ENCODE data around the gene DBP. TPM values are rescaled to one million over a fixed set of nuclear protein-coding genes. Genes with fewer than 3 reads are reported as not detected.

Gene DBP
- polyA plus RNA-seq, 1 experiment, result 5.3 TPM

- Histone ChIP-seq H3K4me3 (ENCODE audit: low read depth, low read length) (no peak within 1 kb of the TSS), H3K27me3 (ENCODE audit: control insufficient read depth, insufficient read depth, low read length) (no peaks in the 10 kb centered on the region), H3K36me3 (ENCODE audit: control insufficient read depth, insufficient read depth, low read length) (peaks cover 26% of the 10 kb centered on the region)
- ChIA-PET POLR2A (interaction anchor here (0.7 kb wide), 1 partner anchor 9 kb away, joined by 5 read pairs; no protein-coding TSS in a partner anchor), CTCF (interaction anchor here (0.8 to 1.1 kb wide), 2 partner anchors 26 to 109 kb away, joined by 3 to 5 read pairs; no protein-coding TSS in a partner anchor)
- TF ChIP-seq, protein P1, sequence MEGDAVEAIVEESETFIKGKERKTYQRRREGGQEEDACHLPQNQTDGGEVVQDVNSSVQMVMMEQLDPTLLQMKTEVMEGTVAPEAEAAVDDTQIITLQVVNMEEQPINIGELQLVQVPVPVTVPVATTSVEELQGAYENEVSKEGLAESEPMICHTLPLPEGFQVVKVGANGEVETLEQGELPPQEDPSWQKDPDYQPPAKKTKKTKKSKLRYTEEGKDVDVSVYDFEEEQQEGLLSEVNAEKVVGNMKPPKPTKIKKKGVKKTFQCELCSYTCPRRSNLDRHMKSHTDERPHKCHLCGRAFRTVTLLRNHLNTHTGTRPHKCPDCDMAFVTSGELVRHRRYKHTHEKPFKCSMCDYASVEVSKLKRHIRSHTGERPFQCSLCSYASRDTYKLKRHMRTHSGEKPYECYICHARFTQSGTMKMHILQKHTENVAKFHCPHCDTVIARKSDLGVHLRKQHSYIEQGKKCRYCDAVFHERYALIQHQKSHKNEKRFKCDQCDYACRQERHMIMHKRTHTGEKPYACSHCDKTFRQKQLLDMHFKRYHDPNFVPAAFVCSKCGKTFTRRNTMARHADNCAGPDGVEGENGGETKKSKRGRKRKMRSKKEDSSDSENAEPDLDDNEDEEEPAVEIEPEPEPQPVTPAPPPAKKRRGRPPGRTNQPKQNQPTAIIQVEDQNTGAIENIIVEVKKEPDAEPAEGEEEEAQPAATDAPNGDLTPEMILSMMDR (IDR thresholded peaks at IDR 0.05; ENCODE audit: insufficient read depth, low read depth, low read length), result no peak
- no peak for DNase-seq (ENCODE audit: low read depth)
Measured at GRCh38 chr19:48614436-48615230, 22.5 kb downstream of the DBP start, which contains the start of gene FAM83E. FAM83E (minus strand) TSS chr19:48615076; CDS start chr19:48613372, 1,704 bp downstream.

- POLR2A ChIA-PET, result interaction anchor here (0.7 kb wide), 1 partner anchor 10 kb away, joined by 5 read pairs; no protein-coding TSS in a partner anchor
- TF ChIP-seq, protein P1 (IDR thresholded peaks at IDR 0.05; ENCODE audit: insufficient read depth, low read depth, low read length), result no peak
- CTCF ChIA-PET, result interaction anchor here (0.8 to 1.1 kb wide), 2 partner anchors 25 to 108 kb away, joined by 3 to 5 read pairs; no protein-coding TSS in a partner anchor
- no peak overlapping the region for H3K4me3 ChIP-seq (ENCODE audit: low read depth, low read length)
- peaks cover 26% of the 10 kb centered on the region for H3K36me3 ChIP-seq (ENCODE audit: control insufficient read depth, insufficient read depth, low read length)
- no peak for DNase-seq (ENCODE audit: low read depth)
- no peaks in the 10 kb centered on the region for H3K27me3 ChIP-seq (ENCODE audit: control insufficient read depth, insufficient read depth, low read length)
Measured at GRCh38 chr19:48613852-48614435, 23.2 kb downstream of the DBP start.

DNA sequence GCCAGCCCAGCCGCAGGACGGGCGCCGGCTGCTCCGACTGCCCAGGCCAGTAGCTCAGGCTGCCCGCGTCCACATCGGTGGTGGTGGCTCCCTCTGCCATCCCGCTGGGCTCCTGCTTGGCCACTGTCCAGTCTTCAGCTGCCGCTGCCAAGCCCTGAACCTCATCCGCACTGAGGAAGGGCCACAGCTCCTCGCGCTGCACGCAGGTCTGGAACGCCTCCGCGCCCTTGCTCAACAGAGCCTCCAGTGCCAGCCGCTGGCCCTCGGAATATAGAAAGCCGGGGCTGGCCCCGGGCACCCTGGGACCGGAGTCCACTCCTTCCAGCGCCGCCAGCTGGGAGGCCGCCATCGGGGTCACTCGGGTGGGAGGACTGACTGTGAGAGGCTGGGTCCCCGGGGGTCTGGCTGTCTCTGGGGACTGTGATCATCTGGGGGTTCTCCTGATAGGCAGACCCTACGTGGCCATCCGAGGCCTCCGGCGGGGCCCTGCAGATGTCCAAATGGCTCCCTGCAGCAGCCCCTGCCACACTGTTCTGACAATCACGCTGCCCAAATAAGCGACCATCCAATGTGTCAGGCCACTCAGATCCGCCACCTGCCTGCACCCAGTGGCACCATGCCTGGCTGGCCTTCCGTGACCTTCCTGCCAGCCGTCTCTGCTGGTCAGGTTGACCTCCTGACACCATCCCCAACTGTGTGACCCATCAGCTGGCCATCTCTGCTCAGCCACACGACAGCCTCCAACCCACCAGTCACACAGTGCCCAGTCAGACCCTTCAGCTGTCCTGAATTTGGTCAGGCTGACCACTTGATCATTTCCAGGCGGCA is 23.9 kb downstream of the DBP start:
- CTCF ChIA-PET, result interaction anchor here (0.8 kb wide), 1 partner anchor 108 kb away, joined by 3 read pairs; no protein-coding TSS in a partner anchor
- Histone ChIP-seq H3K27me3 (ENCODE audit: control insufficient read depth, insufficient read depth, low read length) (no peaks in the 10 kb centered on the region), H3K36me3 (ENCODE audit: control insufficient read depth, insufficient read depth, low read length) (peaks cover 26% of the 10 kb centered on the region), H3K4me3 (ENCODE audit: low read depth, low read length) (no peak overlapping the region)
- TF ChIP-seq, protein P1 (IDR thresholded peaks at IDR 0.05; ENCODE audit: insufficient read depth, low read depth, low read length), result no peak
- no peak for DNase-seq (ENCODE audit: low read depth)
- POLR2A ChIA-PET, result no interaction called here

DNA sequence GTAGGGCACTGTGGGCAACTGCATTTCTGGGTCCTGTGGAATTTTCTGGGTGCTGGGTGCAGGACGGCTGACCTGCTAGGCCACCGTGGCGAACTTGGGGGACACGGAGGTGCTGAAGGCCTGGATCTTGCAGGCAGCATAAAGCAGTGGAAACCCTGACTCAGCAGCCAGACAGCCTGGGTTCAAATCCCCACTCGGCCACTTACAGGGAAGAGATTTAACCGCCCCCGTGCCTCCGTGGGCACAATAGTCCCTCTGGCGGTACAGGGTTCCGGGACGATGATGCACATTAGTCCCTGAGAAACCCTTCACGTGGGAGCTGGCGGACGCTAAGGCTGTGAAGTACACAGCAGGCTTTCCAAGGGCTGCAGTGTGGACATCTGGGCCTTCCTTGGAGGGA is 25.3 kb downstream of the DBP start:
- ChIA-PET POLR2A (no interaction called here), CTCF (interaction anchor here (0.6 to 1.3 kb wide), 2 partner anchors 105 to 113 kb away, joined by 3 to 4 read pairs; no protein-coding TSS in a partner anchor)
- DNase-seq (ENCODE audit: low read depth), result no peak
- Histone ChIP-seq H3K4me3 (ENCODE audit: low read depth, low read length) (no peak overlapping the region), H3K36me3 (ENCODE audit: control insufficient read depth, insufficient read depth, low read length) (peaks cover 20% of the 10 kb centered on the region), H3K27me3 (ENCODE audit: control insufficient read depth, insufficient read depth, low read length) (no peaks in the 10 kb centered on the region)
- TF ChIP-seq, protein P1 (IDR thresholded peaks at IDR 0.05; ENCODE audit: insufficient read depth, low read depth, low read length), result no peak
